ENCODE results near the gene MRPS30. TPM values are rescaled to one million over a fixed set of nuclear protein-coding genes. Genes with fewer than 3 reads are reported as not detected.

MRPS30 gene
- total RNA-seq: 38.5 and 62.7 TPM in 2 replicates

GRCh38 chr5:44808435-44809214 lies at the start of gene MRPS30:
Gene MRPS30, plus strand, starts transcription at chr5:44808947. Its CDS starts 16 bp downstream, at chr5:44808963.

